H9 (cell line): ENCODE measurements around the gene PEX14. TPM values are rescaled to one million over a fixed set of nuclear protein-coding genes. Genes with fewer than 3 reads are reported as not detected.

Source experiments
- DNase-seq: peaks from one replicate; pipeline ENCODE4 v3.0.0-alpha.2; 2017
- H2AFZ ChIP-seq: one replicate; pipeline ENCODE4 v1.6.1; 2013; ENCODE audit warnings: mild to moderate bottlenecking, low read length, control low read depth, moderate library complexity
- H2AK5ac ChIP-seq: 2 replicates; pipeline ENCODE4 v1.6.1; 2013; ENCODE audit warnings: low read length, control low read depth, mixed read lengths; ENCODE audit not compliant: insufficient read length
- H2BK120ac ChIP-seq: one replicate; pipeline ENCODE4 v1.6.1; 2013; ENCODE audit warnings: low read depth, mild to moderate bottlenecking, low read length, control low read depth, inconsistent platforms; ENCODE audit not compliant: poor library complexity, severe bottlenecking
- H2BK12ac ChIP-seq: 2 replicates; pipeline ENCODE4 v1.6.1; 2013; ENCODE audit warnings: low read length, control low read depth, mixed read lengths, low read depth; ENCODE audit not compliant: insufficient read length
- H2BK15ac ChIP-seq: 2 replicates; pipeline ENCODE4 v1.6.1; 2013; ENCODE audit warnings: low read depth, low read length, control low read depth
- H2BK20ac ChIP-seq: one replicate; pipeline ENCODE4 v1.6.1; 2013; ENCODE audit warnings: low read depth, mild to moderate bottlenecking, low read length, control low read depth, inconsistent platforms; ENCODE audit not compliant: poor library complexity, severe bottlenecking
- H2BK5ac ChIP-seq: 2 replicates; pipeline ENCODE4 v1.6.1; 2013; ENCODE audit warnings: low read length, control low read depth, mixed read lengths; ENCODE audit not compliant: insufficient read length
- H3K14ac ChIP-seq: 2 replicates; pipeline ENCODE4 v1.6.1; 2013; ENCODE audit warnings: low read length, control low read depth; ENCODE audit not compliant: insufficient read depth
- H3K18ac ChIP-seq: 2 replicates; pipeline ENCODE4 v1.6.1; 2013; ENCODE audit warnings: low read depth, mild to moderate bottlenecking, mixed read lengths, low read length, control low read depth; ENCODE audit not compliant: insufficient read length
- H3K23ac ChIP-seq: 2 replicates; pipeline ENCODE4 v1.6.1; 2013; ENCODE audit warnings: low read length, control low read depth, mixed read lengths, low read depth; ENCODE audit not compliant: insufficient read length
- H3K23me2 ChIP-seq: 2 replicates; pipeline ENCODE4 v1.6.1; 2013; ENCODE audit warnings: low read depth, mild to moderate bottlenecking, mixed read lengths, low read length, control low read depth; ENCODE audit not compliant: insufficient read length, poor library complexity, severe bottlenecking
- H3K27ac ChIP-seq: 2 replicates; pipeline ENCODE4 v1.5.1; 2013; ENCODE audit warnings: low read length, control low read depth, mixed read lengths, low read depth; ENCODE audit not compliant: insufficient read length
- H3K27me3 ChIP-seq: 2 replicates; pipeline ENCODE4 v1.6.1; 2013; ENCODE audit warnings: low read length, control low read depth, inconsistent platforms; ENCODE audit not compliant: insufficient read depth
- H3K4ac ChIP-seq: 2 replicates; pipeline ENCODE4 v1.6.1; 2013; ENCODE audit warnings: low read depth, mild to moderate bottlenecking, control low read depth, inconsistent platforms, low read length, moderate library complexity
- H3K4me1 ChIP-seq: 2 replicates; pipeline ENCODE4 v1.6.1; 2013; ENCODE audit warnings: low read length, control low read depth, inconsistent platforms; ENCODE audit not compliant: insufficient read depth
- H3K4me2 ChIP-seq: 2 replicates; pipeline ENCODE4 v1.6.1; 2013; ENCODE audit warnings: low read length, control low read depth, mixed read lengths; ENCODE audit not compliant: insufficient read length, insufficient read depth
- H3K56ac ChIP-seq: 2 replicates; pipeline ENCODE4 v1.6.1; 2013; ENCODE audit warnings: low read depth, mild to moderate bottlenecking, mixed read lengths, low read length, control low read depth; ENCODE audit not compliant: insufficient read length
- H3K79me1 ChIP-seq: 2 replicates; pipeline ENCODE4 v1.6.1; 2013; ENCODE audit warnings: low read depth, mild to moderate bottlenecking, moderate library complexity, low read length, control low read depth, inconsistent platforms; ENCODE audit not compliant: insufficient read depth, poor library complexity, severe bottlenecking
- H3K79me2 ChIP-seq: 2 replicates; pipeline ENCODE4 v1.6.1; 2013; ENCODE audit warnings: low read length, control low read depth, inconsistent platforms; ENCODE audit not compliant: insufficient read depth
- H3K9ac ChIP-seq: 2 replicates; pipeline ENCODE4 v1.6.1; 2013; ENCODE audit warnings: low read length, control low read depth, mixed read lengths; ENCODE audit not compliant: insufficient read length; ENCODE audit errors: extremely low read depth
- H3K9me3 ChIP-seq: one replicate; pipeline ENCODE4 v1.6.1; 2013; ENCODE audit warnings: low read depth, low read length, inconsistent platforms; ENCODE audit not compliant: control insufficient read depth
- H3T11ph ChIP-seq: one replicate; pipeline ENCODE4 v1.6.1; 2013; ENCODE audit warnings: mild to moderate bottlenecking, low read length, control low read depth, inconsistent platforms
- H4K20me1 ChIP-seq: one replicate; pipeline ENCODE4 v1.6.1; 2013; ENCODE audit not compliant: control insufficient read depth, insufficient read length, insufficient read depth
- H4K5ac ChIP-seq: 2 replicates; pipeline ENCODE4 v1.6.1; 2013; ENCODE audit warnings: low read depth, mild to moderate bottlenecking, mixed read lengths, low read length, control low read depth; ENCODE audit not compliant: insufficient read length
- H4K8ac ChIP-seq: replicated peaks from 2 replicates; pipeline ENCODE4 v1.6.1; 2013; ENCODE audit warnings: low read length, control low read depth, mixed read lengths, low read depth; ENCODE audit not compliant: insufficient read length
- H4K91ac ChIP-seq: 2 replicates; pipeline ENCODE4 v1.6.1; 2013; ENCODE audit warnings: low read depth, mild to moderate bottlenecking, moderate library complexity, mixed read lengths, low read length, control low read depth; ENCODE audit not compliant: insufficient read length
- H3K27ac Mint-ChIP-seq, 3 experiments: 2 replicates in 2 of 3; 3 replicates in 1 of 3; pipeline ENCODE4 v1.8.0; 2020 to 2021; ENCODE audit warnings: mixed read lengths in 3 of 3, mild to moderate bottlenecking in 1 of 3, moderate library complexity in 1 of 3
- H3K27me3 Mint-ChIP-seq: 2 replicates; pipeline ENCODE4 v1.8.0; 2021; ENCODE audit warnings: low read depth, mild to moderate bottlenecking, moderate library complexity, mixed read lengths
- H3K36me3 Mint-ChIP-seq, 3 experiments: 2 replicates in 2 of 3; 3 replicates in 1 of 3; pipeline ENCODE4 v1.8.0; 2020 to 2021; ENCODE audit warnings: low read depth in 3 of 3, mixed read lengths in 3 of 3; ENCODE audit not compliant: insufficient read depth in 1 of 3
- H3K4me1 Mint-ChIP-seq, 2 experiments: 2 replicates each; pipeline ENCODE4 v1.8.0; 2020; ENCODE audit warnings: mixed read lengths in 2 of 2
- H3K4me3 Mint-ChIP-seq, 2 experiments: 2 replicates in 1 of 2; 3 replicates in 1 of 2; pipeline ENCODE4 v1.8.0; 2020 to 2021; ENCODE audit warnings: mild to moderate bottlenecking in 2 of 2, mixed read lengths in 2 of 2, moderate library complexity in 1 of 2
- H3K9me3 Mint-ChIP-seq, 2 experiments: 2 replicates in 1 of 2; 3 replicates in 1 of 2; pipeline ENCODE4 v1.8.0; 2020; ENCODE audit warnings: mild to moderate bottlenecking in 2 of 2, mixed read lengths in 2 of 2, moderate library complexity in 1 of 2
- WGBS: extraction: QIAGEN DNeasy Blood & Tissue Kit; methylation state at CpG from one replicate; pipeline ENCODE4 v1.1.7; 2013; ENCODE audit warnings: missing lambda C conversion rate, low lambda C conversion rate, mixed read lengths; ENCODE audit not compliant: insufficient read length; ENCODE audit errors: extremely low coverage; 5-methylcytosine and 5-hydroxymethylcytosine counted together
- total RNA-seq: library from RNA; stranded (reverse); gene quantifications from 2 replicates; pipeline ENCODE4 v1.2.1, GENCODE V29; 2021
- TF ChIP-seq, protein P1 (sequence below): fragments of 200-600 bp; sonication (generic); conservative IDR thresholded peaks from 3 replicates; pipeline ENCODE4 v1.8.0; 2021; ENCODE audit warnings: antibody characterized with exemption, mild to moderate bottlenecking

Gene PEX14
- total RNA-seq, 1 experiment from 2014 or later: 23.9 TPM

DNA sequence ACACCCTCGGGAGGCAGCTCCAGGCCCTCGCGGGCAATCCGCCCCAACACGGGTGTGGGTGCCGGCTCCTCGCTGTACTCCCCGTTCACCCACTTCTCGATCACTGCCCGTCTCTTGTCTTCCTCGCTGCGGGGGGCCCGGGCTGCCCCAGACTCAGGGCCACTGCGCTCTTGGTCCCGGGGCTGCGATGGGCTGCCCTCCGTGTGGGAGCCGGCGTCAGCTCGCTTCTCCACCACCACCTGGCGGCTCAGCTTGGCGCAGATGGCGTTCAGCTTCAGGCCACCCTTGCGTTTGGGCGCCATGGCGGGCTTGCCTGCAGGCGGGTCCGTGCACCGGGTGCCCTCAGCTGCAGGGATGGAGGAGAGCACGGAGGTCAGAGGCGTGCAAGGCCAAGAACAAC lies 190.5 kb downstream of the PEX14 start:
- Histone ChIP-seq H2BK5ac (no peak overlapping the region), H3K79me2 (no peaks in the 10 kb centered on the region), H3K9ac (no peak overlapping the region), H3K4me2 (no peak overlapping the region), H2AK5ac (no peak overlapping the region), H2BK15ac (no peak overlapping the region), H3T11ph (no peak overlapping the region), H2BK120ac (no peak overlapping the region), H2AFZ (no peak overlapping the region), H3K27me3 (no peaks in the 10 kb centered on the region), H3K23ac (no peak overlapping the region), H3K27ac (no peak overlapping the region), H3K79me1 (no peaks in the 10 kb centered on the region), H3K18ac (no peak overlapping the region), H2BK20ac (no peak overlapping the region), H3K9me3 (no peaks in the 10 kb centered on the region), H4K8ac (no peak overlapping the region), H4K20me1 (no peaks in the 10 kb centered on the region), H3K56ac (no peak overlapping the region), H2BK12ac (no peak overlapping the region), H3K4ac (no peak overlapping the region), H4K5ac (no peak overlapping the region), H3K4me1 (no peaks in the 10 kb centered on the region; the same call in 1 of the 2 replicates), H3K23me2 (no peaks in the 10 kb centered on the region), H4K91ac (no peak overlapping the region), H3K14ac (no peak overlapping the region)
- TF ChIP-seq, protein P1, sequence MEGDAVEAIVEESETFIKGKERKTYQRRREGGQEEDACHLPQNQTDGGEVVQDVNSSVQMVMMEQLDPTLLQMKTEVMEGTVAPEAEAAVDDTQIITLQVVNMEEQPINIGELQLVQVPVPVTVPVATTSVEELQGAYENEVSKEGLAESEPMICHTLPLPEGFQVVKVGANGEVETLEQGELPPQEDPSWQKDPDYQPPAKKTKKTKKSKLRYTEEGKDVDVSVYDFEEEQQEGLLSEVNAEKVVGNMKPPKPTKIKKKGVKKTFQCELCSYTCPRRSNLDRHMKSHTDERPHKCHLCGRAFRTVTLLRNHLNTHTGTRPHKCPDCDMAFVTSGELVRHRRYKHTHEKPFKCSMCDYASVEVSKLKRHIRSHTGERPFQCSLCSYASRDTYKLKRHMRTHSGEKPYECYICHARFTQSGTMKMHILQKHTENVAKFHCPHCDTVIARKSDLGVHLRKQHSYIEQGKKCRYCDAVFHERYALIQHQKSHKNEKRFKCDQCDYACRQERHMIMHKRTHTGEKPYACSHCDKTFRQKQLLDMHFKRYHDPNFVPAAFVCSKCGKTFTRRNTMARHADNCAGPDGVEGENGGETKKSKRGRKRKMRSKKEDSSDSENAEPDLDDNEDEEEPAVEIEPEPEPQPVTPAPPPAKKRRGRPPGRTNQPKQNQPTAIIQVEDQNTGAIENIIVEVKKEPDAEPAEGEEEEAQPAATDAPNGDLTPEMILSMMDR: no peak
- Mint-ChIP-seq H3K36me3 (no peaks in the 10 kb centered on the region), H3K9me3 (no peaks in the 10 kb centered on the region), H3K27ac (no peak overlapping the region), H3K4me1 (peaks cover 14 to 26% of the 10 kb centered on the region in 2 experiments), H3K4me3 (no peak overlapping the region), H3K27me3 (no peaks in the 10 kb centered on the region)
- no CpG with 5 or more reads among the region's 31 CpGs for WGBS
- DNase-seq: no peak
